HG02798 (cell line): ENCODE results near the gene CFAP410.
"Not testable (repeated sequence)": the region's sequence is repeated elsewhere in the genome, so short reads cannot be mapped to it uniquely, and the experiment has no call there.

Source experiments
- ATAC-seq: cut with Tn5 transposase; IDR thresholded peaks from one replicate; pipeline ENCODE4 v1.9.1; 2021; ENCODE audit warnings: mild to moderate bottlenecking; ENCODE audit not compliant: unreplicated experiment, poor library complexity

The CFAP410 gene

DNA sequence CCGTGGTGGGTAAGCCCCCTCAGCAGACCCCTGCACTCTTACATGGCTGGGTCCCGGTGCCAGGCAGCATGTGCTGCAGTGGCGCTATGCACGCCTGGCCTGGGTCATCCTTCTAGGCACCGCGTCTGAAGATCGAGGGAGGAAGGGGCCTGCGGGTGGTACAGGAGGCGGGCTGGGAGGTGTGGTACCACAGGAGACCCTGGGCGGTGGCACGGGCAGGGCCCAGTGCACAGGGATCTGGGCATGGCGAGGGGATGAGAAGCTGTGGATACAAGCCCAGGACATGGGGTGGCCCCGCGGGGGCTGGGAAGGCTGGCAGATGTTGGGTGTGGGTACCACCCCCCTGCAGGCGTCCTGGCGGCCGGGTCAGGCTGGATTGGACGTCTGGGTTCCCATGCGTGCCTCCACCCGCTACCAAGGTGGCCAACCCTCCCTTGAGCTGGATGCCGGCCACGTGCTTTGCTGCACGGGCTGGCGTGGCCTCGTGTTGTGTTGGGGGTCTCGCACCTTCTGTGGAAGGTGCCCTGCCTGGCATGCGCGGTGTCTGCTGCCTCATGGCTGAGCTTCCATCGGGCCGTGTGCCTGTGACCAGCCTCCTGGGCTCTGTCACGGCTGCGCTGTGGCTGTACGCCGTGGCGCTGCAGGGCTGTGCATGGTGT lies 19.7 kb downstream of the CFAP410 start:
- no peak for ATAC-seq

GRCh38 chr21:44318489-44319285 lies 20.5 kb downstream of the CFAP410 start:
- ATAC-seq, result no peak

DNA sequence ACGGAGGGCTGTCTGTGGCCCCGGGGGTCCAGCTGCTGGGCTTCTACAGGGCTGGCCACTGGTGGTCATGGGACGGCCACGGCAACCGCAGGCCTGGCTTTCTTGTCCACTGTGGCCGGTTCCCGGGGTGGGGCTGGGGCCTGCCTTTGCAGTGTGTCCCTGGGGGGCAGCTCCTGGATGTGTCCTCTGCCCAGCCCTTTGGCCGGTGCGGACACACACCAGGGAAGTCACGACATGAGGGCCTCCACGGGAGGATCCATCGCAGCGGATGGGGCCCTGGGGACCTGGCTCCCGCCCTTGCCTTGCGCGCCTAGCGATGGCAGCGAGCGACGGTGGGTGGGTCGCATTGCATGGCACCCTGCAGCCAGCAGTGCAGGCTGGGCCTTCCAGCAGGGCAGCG lies 21.3 kb downstream of the CFAP410 start:
- ATAC-seq, result no peak

DNA sequence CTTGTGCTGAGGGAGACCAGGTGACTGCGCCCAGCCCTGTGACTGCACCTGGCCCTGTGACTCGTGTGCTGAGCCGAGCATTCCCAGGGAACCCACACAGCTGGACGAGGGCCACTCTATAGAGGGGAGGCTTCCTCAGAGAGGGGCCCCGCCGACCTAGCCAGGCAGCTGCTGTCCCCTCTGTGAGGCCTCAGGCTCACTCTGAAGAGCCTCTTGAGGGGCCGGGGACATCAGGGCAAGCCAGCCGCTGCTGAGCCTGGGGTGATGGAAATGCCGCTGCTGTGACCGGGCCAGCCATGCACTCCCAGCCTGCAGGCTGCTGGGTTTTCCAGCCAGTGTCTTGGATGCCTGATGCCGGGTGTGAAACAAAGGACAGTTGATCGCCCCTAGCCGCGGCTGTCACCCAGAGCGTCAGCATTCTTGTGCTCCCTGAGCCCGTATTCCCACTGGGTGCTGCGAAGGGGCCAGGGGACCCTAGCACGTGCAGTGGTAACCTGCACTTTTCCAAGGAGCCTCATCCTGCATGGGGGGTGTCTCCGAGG lies 21.9 kb downstream of the CFAP410 start:
- no peak for ATAC-seq

DNA sequence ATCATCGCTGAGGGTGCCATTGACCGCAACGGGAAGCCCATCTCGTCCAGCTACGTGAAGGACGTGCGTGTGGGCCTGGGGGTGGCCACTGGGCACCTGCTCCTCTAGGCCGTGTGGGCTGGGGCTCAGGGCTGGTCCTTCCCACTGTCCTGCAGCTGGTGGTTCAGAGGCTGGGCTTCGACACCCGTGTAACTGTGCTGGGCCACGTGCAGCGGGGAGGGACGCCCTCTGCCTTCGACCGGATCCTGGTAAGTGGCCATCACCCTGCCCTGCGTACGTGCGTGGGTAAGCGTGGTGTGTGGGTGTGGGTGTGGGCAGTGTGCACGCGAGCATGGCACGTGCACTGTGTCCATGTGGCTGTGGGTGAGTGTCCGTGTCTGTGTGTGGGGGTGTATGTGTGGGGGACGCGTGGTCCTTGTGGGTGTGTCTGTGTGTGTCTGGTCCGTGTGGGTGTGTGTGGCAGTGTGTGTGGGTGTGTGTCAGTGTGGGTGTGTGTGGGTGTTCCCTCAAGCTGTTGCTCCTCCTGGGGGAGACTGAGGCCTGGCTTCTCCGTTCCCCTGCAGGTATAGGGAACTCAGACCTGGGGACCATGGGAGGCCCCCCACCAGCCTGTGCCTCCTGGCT lies 22.8 kb downstream of the CFAP410 start:
- no peak for ATAC-seq

- ATAC-seq, result no peak
Measured at GRCh38 chr21:44315691-44316203, 23.4 kb downstream of the CFAP410 start.

GRCh38 chr21:44314561-44314960 lies 24.6 kb downstream of the CFAP410 start:
- ATAC-seq, result no peak

- ATAC-seq, result no peak
Measured at GRCh38 chr21:44314128-44314527, 25.1 kb downstream of the CFAP410 start.

DNA sequence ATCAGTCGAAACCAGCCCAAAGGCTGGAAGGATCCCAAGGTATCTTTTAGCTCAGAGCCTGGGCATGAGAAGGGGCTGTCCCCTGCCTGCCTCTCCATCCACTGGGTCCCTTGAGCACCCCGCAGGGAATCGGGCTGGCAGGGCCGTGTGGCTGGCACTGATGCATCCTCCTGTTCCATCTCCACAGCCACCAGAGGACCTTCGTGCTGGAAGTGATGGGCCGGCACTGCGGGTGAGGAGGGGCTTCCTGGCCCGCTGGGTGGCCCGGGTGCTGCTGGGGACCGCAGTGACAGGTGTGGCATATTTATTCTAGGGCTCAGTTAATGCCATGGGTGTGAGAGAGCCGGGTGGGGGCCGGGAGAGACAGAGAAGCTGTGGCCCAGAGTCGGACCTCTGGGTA lies 25.7 kb downstream of the CFAP410 start:
- ATAC-seq, result no peak

DNA sequence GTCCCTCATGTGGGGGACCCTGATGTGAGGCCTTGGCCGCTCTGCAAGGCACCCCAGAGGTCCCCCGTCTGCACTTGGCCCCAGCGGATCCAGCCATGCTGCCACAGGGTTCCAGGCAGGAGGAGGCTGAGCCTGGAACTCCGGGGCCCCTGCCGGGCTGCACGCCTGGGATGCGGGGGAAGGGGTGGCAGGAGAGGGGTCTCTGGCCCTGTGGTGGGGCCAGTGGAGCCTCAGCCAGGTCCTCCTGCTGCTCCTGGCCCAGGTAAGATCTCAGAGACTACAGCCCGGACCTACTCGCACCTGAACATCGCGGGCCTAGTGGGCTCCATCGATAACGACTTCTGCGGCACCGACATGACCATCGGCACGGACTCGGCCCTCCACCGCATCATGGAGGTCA lies 26.5 kb downstream of the CFAP410 start:
- ATAC-seq, result no peak

GRCh38 chr21:44312089-44312488 lies 27.1 kb downstream of the CFAP410 start:
- ATAC-seq, result no peak

DNA sequence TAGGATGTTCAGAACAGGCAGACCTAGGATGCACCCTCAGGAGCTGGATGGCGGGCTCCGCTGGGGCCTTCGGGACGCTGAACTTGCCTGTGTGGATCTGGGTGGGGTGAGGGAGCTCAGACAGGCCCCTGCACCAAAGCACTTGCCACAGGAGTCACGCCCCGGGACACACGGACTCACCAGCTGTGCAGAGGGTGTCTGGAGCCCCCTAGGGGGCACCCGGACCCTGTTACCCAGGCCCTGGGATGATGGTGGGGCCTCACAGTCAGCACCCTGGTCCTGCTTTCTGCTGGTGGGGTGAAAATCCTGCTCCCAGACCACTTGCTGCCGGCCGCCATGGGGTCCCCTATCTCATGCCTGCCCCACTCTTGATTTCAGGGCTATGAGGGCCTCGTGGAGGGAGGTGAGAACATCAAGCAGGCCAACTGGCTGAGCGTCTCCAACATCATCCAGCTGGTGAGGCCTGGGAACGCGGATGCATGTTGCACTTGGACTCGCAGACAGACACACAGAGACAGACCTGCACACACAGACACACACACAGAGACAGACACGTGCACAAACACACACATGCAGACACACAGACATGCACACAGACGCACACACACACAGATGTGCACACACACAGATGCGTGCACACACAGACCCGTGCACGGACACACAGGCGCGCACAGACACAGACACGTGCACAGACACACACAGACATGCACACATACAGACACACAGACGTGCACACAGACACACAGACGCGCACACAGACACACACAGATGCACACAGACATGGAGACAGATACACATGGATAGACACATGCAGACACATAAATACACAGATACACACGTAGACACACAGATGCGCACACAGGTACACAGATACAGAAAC lies 28.3 kb downstream of the CFAP410 start:
- no peak for ATAC-seq

DNA sequence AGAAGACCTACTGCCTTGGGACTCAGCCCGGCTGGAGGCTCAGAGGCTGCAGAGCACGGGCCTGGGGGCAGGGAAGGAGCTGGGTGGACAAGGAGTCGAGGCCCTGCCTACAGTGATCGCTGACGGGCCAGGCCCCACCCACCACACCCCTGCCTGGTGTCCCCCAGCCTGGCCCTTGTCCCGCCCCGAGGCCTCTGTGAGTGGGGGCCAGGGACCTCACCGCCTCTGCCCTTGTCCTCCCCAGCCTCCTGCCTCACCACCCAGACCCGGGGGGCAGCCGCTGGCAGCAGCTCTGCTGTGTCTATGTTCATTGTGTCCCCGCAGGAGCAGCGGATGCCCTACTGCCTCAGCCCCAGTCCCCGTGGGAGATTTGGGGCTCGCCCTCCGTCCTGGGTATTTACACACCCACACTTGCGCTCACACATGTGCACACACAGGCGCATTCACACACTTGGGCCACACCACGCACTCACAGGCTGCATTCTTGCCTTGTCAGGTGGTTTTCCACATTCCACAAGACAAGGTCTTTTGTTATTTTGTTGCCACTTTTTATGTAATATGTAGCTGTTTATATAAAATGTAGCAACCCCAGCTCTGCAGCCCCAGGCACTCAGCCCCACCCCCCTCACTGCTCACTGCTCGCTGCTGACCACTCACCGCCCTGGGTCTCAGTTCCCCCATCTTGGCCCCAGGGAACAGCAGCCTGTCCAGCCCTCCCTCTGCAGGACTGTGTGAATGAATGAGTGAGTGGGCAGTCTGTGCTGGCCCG lies 32.1 kb downstream of the CFAP410 start:
- ATAC-seq, result no peak

- no peak for ATAC-seq
Measured at GRCh38 chr21:44305691-44306090, 33.5 kb downstream of the CFAP410 start.

- ATAC-seq, result no peak
Measured at GRCh38 chr21:44304877-44305293, 34.3 kb downstream of the CFAP410 start.

DNA sequence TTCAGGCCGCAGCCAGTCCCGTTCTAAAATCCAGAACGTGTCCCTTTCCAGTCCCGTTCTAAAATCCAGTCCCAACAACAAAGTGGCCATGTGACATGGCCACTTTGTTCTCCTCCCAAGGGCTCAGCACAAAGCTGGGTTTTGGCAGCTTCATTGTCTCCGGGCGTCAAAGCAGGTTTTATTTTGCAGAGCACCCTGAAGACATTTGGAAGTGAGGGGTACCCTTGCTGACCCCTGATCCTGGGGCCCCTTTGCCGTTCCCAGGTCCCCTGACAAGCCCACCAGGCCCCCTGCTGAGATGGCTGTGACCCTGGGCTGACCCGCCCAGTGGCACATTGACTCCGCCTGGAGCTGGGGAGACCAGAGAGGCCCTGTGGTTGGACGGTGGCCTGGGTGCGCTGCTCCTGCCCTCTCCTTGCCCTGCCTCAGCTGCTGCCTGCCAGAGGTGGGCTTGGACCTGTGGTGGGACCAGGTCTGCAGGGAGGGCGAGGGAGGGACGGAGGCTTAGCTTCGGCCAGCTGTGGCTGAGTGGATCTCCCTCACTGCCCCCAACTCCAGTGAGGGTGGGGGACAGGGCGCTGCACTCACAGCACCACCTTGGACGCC lies 35.1 kb downstream of the CFAP410 start:
- ATAC-seq, result no peak

DNA sequence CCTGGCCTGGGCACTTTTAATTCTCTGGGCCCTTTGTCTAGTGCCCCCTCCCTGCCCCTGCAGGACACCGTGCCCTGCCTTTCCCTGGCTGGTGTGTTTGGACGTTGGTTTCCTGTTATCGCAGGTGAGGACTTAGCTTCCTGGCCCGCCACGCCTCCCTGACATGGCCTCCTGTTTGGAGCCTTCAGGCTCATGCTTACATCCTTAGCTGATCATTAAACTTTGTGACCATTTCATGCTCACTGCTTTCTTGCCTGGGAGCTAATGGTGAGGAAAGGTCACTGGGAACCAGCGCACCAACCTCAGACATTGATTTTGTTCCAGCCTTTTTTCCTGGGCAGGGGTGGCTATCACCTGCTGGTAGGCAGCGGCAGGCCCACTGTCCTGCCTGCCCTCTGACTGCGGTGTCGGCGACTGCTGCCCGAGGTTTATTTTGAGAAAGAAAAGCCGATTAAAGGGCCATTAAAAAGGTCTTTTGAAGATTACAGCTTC lies 35.7 kb downstream of the CFAP410 start:
- ATAC-seq, result no peak

GRCh38 chr21:44302573-44303401 lies 36.4 kb downstream of the CFAP410 start:
- ATAC-seq, result not testable (repeated sequence)
